Measurements from ENCODE around the gene MAPK8IP3.
"Not testable (repeated sequence)": the region's sequence is repeated elsewhere in the genome, so short reads cannot be mapped to it uniquely, and the experiment has no call there.

The MAPK8IP3 gene

GRCh38 chr16:1794908-1795666, 89.1 kb downstream of the MAPK8IP3 start:
- H3K4me3 ChIP-seq (replicated peaks in 1 of 2; ENCODE audit: low read depth in 2 of 2, low read length in 2 of 2) = no peak overlapping the region
- DNase-seq (ENCODE audit: low read depth in 2 of 2) = no peak
- no peak for TF ChIP-seq CTCF (IDR thresholded peaks at IDR 0.05; ENCODE audit: low read depth, low read length)

- DNase-seq (ENCODE audit: low read depth in 2 of 2); H3K4me3 ChIP-seq (replicated peaks in 1 of 2; ENCODE audit: low read depth in 2 of 2, low read length in 2 of 2): not testable (repeated sequence)
Observed at GRCh38 chr16:1799263-1799662, 93.3 kb downstream of the MAPK8IP3 start.

GRCh38 chr16:1800701-1801100, 94.7 kb downstream of the MAPK8IP3 start:
- DNase-seq (ENCODE audit: low read depth in 2 of 2) = no peak
- H3K4me3 ChIP-seq (replicated peaks in 1 of 2; ENCODE audit: low read depth in 2 of 2, low read length in 2 of 2) = no peak overlapping the region
- TF ChIP-seq CTCF (IDR thresholded peaks at IDR 0.05; ENCODE audit: low read depth, low read length) = no peak

GRCh38 chr16:1807626-1808025, 101.6 kb downstream of the MAPK8IP3 start:
- no peak for DNase-seq (ENCODE audit: low read depth in 2 of 2)
- H3K4me3 ChIP-seq (replicated peaks in 1 of 2; ENCODE audit: low read depth in 2 of 2, low read length in 2 of 2) = no peak overlapping the region
- no peak for TF ChIP-seq CTCF (IDR thresholded peaks at IDR 0.05; ENCODE audit: low read depth, low read length)

GRCh38 chr16:1808691-1809090, 102.7 kb downstream of the MAPK8IP3 start:
- TF ChIP-seq CTCF (IDR thresholded peaks at IDR 0.05; ENCODE audit: low read depth, low read length) = no peak
- no peak for DNase-seq (ENCODE audit: low read depth in 2 of 2)
- no peak overlapping the region for H3K4me3 ChIP-seq (replicated peaks in 1 of 2; ENCODE audit: low read depth in 2 of 2, low read length in 2 of 2)

GRCh38 chr16:1809281-1809801, 103.3 kb downstream of the MAPK8IP3 start:
- DNase-seq (ENCODE audit: low read depth in 2 of 2) = no peak
- no peak for TF ChIP-seq CTCF (IDR thresholded peaks at IDR 0.05; ENCODE audit: low read depth, low read length)
- no peak overlapping the region for H3K4me3 ChIP-seq (replicated peaks in 1 of 2; ENCODE audit: low read depth in 2 of 2, low read length in 2 of 2)

- no peak overlapping the region for H3K4me3 ChIP-seq (replicated peaks in 1 of 2; ENCODE audit: low read depth in 2 of 2, low read length in 2 of 2)
- no peak for TF ChIP-seq CTCF (IDR thresholded peaks at IDR 0.05; ENCODE audit: low read depth, low read length)
- no peak for DNase-seq (ENCODE audit: low read depth in 2 of 2)
Observed at GRCh38 chr16:1810106-1810505, 104.1 kb downstream of the MAPK8IP3 start.
